ENCODE results near the gene VPS33A.

DNA sequence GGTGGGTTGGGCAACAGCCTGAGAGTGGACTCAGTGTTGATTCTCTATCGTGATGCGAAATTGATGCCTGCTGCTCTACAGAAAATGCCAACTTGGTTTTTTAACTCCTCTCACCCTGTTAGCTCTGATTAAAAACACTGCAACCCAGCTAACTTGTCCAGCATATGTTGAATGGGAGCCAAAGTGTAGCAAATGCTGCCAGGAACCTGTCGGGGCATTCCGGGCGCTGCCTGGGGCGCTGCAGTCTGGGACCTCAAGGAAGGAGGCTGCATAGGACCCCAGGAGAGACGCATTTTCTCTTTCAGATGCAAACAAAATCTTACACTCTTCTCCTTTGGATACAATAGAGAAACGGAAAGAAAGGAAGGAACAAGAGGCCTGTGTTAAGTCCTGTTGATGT is 58.9 kb downstream of the VPS33A start:
- TF ChIP-seq ESRRA (CRISPR knock-in tag; IDR thresholded peaks at IDR 0.05; ENCODE audit: low read depth) (no peak), POLR2A (IDR thresholded peaks at IDR 0.05; ENCODE audit: insufficient read depth in 1 of 2, low read depth in 2 of 2, low read length in 2 of 2) (no peak), ADNP (CRISPR knock-in tag; IDR thresholded peaks at IDR 0.05) (no peak), ZNF121 (CRISPR knock-in tag; IDR thresholded peaks at IDR 0.05) (no peak)
- TF ChIP-seq, protein P1, sequence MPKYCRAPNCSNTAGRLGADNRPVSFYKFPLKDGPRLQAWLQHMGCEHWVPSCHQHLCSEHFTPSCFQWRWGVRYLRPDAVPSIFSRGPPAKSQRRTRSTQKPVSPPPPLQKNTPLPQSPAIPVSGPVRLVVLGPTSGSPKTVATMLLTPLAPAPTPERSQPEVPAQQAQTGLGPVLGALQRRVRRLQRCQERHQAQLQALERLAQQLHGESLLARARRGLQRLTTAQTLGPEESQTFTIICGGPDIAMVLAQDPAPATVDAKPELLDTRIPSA (CRISPR knock-in tag; IDR thresholded peaks at IDR 0.05; ENCODE audit: borderline replicate concordance) = no peak

Measured in HepG2 (cell line).